Measurements from ENCODE around the gene HECTD3. TPM values are rescaled to one million over a fixed set of nuclear protein-coding genes. Genes with fewer than 3 reads are reported as not detected.
"Not testable (repeated sequence)": the region's sequence is repeated elsewhere in the genome, so short reads cannot be mapped to it uniquely, and the experiment has no call there.

HECTD3 gene
- total RNA-seq, 2 experiments from 2014 or later = 31.5 to 32.6 TPM

DNA sequence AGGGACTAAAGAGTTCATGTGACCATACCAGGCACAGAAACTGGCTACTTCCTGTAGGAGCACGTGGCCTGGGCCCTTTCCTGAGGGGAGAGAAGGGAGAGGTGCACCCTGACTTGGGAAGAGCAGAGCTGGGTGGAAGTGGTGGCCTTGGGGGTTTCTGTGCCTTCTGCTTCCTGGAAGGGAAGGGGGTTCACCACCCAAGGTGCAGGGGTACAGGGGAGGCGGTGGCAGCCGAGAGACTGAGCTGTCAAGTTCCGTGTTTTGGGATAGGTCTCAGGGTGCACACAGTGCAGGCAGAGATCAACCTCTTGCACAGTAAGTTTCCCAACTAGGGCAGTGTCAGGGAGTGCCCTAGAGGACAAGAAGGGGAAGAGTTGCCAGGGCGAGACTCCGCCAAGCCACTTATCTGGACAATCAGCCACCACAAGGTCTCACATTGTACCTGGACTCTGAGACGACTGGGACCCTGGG, 10.1 kb downstream of the HECTD3 start:
- Mint-ChIP-seq H3K9me3 (ENCODE audit: low read depth) (no peaks in the 10 kb centered on the region), H3K4me3 (no peak overlapping the region)

DNA sequence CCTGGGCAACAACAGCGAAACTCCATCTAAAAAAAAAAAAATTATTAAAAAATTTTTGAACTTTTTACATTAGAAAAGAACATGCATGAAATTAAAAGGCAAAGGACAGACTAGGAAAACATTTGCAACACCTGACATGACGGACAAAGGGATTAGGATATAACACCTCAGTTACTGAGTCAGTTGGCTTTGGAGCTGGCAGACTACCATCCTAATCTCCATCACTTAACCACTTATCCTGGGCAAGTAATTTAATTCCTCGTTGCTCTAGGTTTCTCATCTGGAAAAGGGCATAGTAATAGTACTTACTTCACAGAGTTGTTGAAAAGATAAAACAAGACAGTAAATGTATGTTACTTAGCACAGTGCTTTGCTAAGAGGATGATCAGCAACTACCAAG, 11.9 kb downstream of the HECTD3 start:
- ATAC-seq (no peak), DNase-seq (no peak)
- Mint-ChIP-seq H3K9me3 (ENCODE audit: low read depth) (no peaks in the 10 kb centered on the region), H3K27me3 (no peaks in the 10 kb centered on the region), H3K27ac (no peak overlapping the region), H3K4me1 (peaks cover 13% of the 10 kb centered on the region), H3K36me3 (peaks cover 5% of the 10 kb centered on the region), H3K4me3 (no peak overlapping the region)
- CTCF ChIA-PET = interaction anchor here (0.8 to 1.1 kb wide), 2 partner anchors 11 to 73 kb away, joined by 3 read pairs; no protein-coding TSS in a partner anchor

More for the DNA sequence above, 10.1 kb downstream of the HECTD3 start:
- peaks cover 13% of the 10 kb centered on the region for H3K4me1 Mint-ChIP-seq
- ATAC-seq = no peak
- no peaks in the 10 kb centered on the region for H3K27me3 Mint-ChIP-seq
- peak overlapping the region; percentile 54 for H3K27ac Mint-ChIP-seq
- no peak for DNase-seq
- CTCF ChIA-PET = no interaction called here
- peaks cover 8% of the 10 kb centered on the region for H3K36me3 Mint-ChIP-seq

DNA sequence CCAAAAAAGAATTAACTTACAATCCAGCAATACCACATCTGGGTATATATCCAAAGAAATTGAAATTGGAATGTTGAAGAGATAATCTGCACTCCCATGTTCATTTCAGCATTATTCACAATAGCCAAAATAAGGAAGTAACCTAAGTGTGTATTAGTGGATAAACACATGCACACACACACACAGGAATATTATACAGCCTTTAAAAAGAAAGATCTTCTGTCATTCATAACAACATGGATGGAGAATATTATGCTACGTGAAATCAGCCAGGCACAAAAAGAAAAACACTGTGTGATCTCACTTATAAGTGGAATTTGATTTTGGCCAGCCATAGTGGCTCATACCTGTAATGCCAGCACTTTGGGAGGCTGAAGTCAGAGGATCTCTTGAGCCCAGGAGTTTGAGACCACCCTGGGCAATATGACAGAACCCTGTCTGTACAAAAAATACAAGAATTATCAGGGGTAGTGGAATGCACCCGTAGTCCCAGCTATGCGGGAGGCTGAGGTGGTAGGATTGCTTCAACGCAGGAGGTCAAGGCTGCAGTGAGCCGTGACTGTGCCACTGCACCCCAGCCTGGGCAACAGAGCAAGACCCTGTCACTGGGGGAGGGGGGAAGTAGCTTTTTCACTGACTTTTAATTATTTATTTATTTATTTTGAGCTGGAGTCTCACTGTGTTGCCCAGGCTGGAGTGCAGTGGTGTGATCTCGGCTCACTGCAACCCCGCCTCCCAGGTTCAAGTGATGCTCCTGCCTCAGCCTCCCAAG, 15.5 kb downstream of the HECTD3 start:
- Mint-ChIP-seq H3K27me3 (no peaks in the 10 kb centered on the region), H3K27ac (no peak overlapping the region), H3K4me1 (peaks cover 6% of the 10 kb centered on the region), H3K36me3 (no peaks in the 10 kb centered on the region), H3K4me3 (no peak overlapping the region), H3K9me3 (ENCODE audit: low read depth) (no peaks in the 10 kb centered on the region)
- ATAC-seq (no peak), DNase-seq (no peak)
- CTCF ChIA-PET = no interaction called here

DNA sequence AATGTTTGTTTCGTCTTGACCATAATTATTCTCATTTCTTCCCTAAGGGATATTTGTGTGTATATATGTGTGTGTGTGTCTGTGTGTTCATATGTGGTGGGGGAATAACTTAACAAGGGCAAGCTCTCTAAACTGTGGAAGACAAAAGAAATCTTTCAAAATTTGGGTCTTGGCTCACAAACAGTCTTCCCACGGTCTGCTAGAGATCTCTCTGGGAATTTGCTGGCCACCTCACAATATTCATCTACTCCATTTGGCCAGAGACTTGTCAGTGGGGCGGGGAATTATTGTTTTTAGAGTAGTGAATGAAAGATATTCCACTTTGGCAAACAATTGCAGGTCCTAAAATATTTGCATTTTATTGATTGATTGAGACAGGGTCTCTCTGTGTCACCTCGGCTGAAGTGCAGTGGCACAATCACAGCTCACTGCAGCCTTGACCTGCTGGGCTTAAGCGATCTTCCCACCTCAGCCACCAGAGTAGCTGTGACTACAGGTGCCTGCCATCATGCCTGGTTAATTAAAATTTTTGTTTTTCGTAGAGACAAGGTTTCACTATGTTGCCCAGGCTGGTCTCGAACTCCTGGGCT, 16.7 kb downstream of the HECTD3 start:
- Mint-ChIP-seq H3K27ac (no peak overlapping the region), H3K9me3 (ENCODE audit: low read depth) (no peaks in the 10 kb centered on the region), H3K4me1 (no peaks in the 10 kb centered on the region), H3K4me3 (no peak overlapping the region), H3K36me3 (no peaks in the 10 kb centered on the region), H3K27me3 (no peaks in the 10 kb centered on the region)
- no peak for ATAC-seq
- no peak for DNase-seq
- CTCF ChIA-PET = no interaction called here

DNA sequence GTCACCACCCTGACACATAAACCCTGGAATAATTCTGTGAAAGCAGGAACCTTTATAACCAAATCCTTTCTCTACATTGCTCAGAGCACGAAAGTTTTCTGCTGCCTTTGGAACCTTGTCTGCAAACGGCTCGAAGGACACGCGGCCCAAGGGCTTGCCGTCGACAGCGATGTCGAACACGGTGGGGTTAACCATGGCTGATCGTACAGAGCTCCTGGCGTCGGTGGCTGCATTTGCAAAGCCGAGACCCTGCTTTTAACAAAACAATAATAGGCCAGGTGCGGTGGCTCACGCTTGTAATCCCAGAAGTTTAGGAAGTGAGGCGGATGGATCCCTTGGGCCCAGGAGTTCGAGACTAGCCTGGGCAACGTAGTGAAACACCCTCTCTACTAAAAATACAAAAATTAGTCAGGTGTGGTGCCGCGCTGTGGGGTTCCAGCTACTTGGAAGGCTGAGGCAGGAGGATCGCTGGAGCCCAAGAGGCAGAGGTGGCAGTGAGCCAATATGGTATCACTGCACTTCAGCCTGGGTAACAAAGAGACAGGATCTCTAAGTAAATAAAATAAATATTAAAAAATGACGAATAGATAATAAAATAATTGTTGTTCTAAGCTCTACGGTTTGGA, 22.5 kb downstream of the HECTD3 start:
- no peak for ATAC-seq

DNA sequence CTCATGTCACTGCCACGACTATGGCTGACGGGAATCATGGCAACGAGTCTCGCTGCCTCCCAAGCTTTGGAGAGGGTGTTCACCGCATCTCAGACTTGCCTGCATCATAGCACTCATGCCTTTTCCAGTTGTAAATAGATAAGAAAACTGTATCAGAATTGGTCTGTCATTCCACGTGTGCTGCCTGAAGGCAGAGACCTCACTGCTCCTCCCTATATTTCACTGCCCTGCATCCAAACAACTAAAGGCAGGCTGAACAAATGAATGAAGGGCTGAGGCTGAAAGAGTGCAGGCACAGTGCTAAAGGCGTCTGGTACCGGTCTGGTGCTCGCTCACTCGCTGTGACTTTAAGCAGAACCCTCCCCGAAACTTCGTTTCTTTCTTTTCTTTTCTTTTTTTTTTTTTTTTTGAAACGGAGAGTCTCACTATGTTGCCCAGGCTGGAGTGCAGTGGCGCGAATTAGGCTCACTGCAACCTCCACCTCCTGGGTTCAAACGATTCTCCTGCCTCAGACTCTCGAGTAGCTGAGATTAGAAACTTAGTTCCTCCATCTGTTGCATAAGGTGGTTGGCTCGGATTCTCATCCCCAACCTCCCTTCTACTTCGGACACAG, 25.3 kb downstream of the HECTD3 start:
- Mint-ChIP-seq H3K36me3 (peaks cover 3% of the 10 kb centered on the region), H3K27me3 (no peaks in the 10 kb centered on the region), H3K27ac (peak overlapping the region; percentile 85), H3K4me3 (peak overlapping the region; percentile 95), H3K4me1 (peaks cover 20% of the 10 kb centered on the region), H3K9me3 (ENCODE audit: low read depth) (no peaks in the 10 kb centered on the region)
- CTCF ChIA-PET = interaction anchor here (0.6 to 1.9 kb wide), 11 partner anchors 14 to 507 kb away, joined by 3 to 16 read pairs (median 3); partner anchors contain the start of genes HECTD3, PLK3, RNU5D-1 and UROD
- DNase-seq (no peak), ATAC-seq (no peak)

More for the DNA sequence above, 22.5 kb downstream of the HECTD3 start:
- peaks cover 17% of the 10 kb centered on the region for H3K4me1 Mint-ChIP-seq
- H3K4me3 Mint-ChIP-seq = no peak overlapping the region
- H3K27me3 Mint-ChIP-seq = no peaks in the 10 kb centered on the region
- CTCF ChIA-PET = interaction anchor here (0.6 to 1.3 kb wide), 2 partner anchors 20 to 77 kb away, joined by 3 to 4 read pairs; no protein-coding TSS in a partner anchor
- no peak overlapping the region for H3K27ac Mint-ChIP-seq
- DNase-seq = no peak
- H3K36me3 Mint-ChIP-seq = peaks cover 3% of the 10 kb centered on the region
- no peaks in the 10 kb centered on the region for H3K9me3 Mint-ChIP-seq (ENCODE audit: low read depth)

DNA sequence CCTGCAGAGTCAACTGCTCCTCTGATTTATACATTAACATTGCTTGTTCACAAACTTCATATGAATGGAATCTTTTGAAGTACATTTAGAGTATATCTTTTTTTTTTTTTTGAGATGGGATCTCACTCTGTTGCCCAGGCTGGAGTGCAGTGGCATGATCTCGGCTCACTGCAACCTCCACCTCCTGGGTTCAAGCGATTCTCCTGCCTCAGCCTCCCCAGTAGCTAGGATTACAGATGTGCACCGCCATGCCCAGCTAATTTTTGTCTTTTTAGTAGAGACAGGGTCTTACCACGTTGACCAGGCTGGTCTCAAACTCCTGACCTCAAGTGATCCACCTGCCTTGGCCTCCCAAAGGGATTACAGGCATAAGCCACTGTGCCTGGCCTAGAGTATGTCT, 33.8 kb downstream of the HECTD3 start:
- H3K27me3 Mint-ChIP-seq; H3K27ac Mint-ChIP-seq; DNase-seq; H3K4me3 Mint-ChIP-seq; CTCF ChIA-PET; H3K4me1 Mint-ChIP-seq; ATAC-seq; H3K9me3 Mint-ChIP-seq (ENCODE audit: low read depth): not testable (repeated sequence)
- H3K36me3 Mint-ChIP-seq = peaks cover 47% of the 10 kb centered on the region

DNA sequence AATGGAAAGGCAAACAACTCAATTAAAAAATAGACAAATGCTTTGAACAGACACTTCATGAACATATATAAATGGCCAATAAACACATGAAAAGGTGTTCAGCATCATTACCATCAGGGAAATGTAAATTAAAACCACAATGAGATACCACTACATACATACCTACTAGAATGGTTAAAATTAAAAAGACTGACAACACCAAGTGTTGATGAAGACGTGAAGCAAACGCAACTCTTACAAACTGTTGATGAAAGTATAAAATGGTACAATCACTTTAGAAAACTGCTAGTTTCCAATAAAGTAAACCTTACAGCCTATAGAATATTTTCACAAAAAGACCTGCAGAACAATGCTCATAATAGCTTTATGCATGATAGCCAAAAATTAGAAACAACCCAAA, 34.9 kb downstream of the HECTD3 start:
- no peak for ATAC-seq
- Mint-ChIP-seq H3K36me3 (peaks cover 48% of the 10 kb centered on the region), H3K27me3 (no peaks in the 10 kb centered on the region), H3K9me3 (ENCODE audit: low read depth) (no peaks in the 10 kb centered on the region), H3K27ac (no peak overlapping the region), H3K4me3 (no peak overlapping the region), H3K4me1 (peaks cover 5% of the 10 kb centered on the region)
- DNase-seq = no peak
- CTCF ChIA-PET = no interaction called here

DNA sequence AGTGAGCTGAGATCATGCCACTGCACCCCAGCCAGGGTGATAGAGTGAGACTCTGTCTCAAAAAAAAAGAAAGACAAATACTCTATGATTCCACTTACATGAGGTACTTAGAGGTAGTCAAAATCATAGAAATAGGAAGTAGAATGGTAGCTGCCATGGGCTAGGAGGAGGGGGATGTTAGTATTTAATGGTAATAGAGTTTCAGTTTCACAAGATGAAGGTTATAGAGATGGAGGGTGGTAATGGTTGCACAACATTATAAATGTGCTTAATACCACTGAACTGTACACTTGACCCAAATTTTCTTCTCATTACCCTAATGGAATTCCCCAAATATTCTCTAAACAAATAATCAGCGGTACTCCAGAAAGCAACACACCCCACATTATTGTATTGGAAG, 37.5 kb downstream of the HECTD3 start:
- H3K9me3 Mint-ChIP-seq (ENCODE audit: low read depth) = no peaks in the 10 kb centered on the region
- peaks cover 5% of the 10 kb centered on the region for H3K4me1 Mint-ChIP-seq
- H3K4me3 Mint-ChIP-seq = no peak overlapping the region
- no peak overlapping the region for H3K27ac Mint-ChIP-seq
- ATAC-seq (no peak), DNase-seq (no peak)
- peaks cover 45% of the 10 kb centered on the region for H3K36me3 Mint-ChIP-seq
- H3K27me3 Mint-ChIP-seq = no peaks in the 10 kb centered on the region
- CTCF ChIA-PET = interaction anchor here (1.4 kb wide), 1 partner anchor 41 kb away, joined by 3 read pairs; no protein-coding TSS in a partner anchor

DNA sequence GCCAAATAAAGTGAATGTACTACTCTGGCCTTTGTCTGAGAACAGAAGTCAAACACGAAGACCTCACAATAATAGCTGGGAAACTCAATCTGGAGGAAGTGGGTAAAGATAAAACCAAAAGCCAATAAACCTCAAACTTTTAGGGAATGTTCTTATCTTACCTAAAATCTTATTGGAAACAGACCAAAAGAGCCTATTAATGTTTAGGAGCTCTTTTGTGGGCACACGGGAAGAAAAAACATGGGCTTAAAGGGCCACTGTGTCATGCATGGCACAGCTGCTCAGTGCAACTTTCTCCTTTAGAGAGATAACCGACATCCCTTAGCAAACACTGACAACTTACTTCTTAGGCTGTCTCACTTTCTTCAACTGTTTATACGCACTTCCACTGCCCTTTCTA, 40.8 kb downstream of the HECTD3 start:
- CTCF ChIA-PET = interaction anchor here (1.2 kb wide), 2 partner anchors 10 to 13 kb away, joined by 3 read pairs; no protein-coding TSS in a partner anchor
- peaks cover 20% of the 10 kb centered on the region for H3K36me3 Mint-ChIP-seq
- no peaks in the 10 kb centered on the region for H3K9me3 Mint-ChIP-seq (ENCODE audit: low read depth)
- ATAC-seq (no peak), DNase-seq (no peak)
- no peaks in the 10 kb centered on the region for H3K27me3 Mint-ChIP-seq
- H3K4me1 Mint-ChIP-seq = peaks cover 5% of the 10 kb centered on the region
- H3K4me3 Mint-ChIP-seq = no peak overlapping the region
- no peak overlapping the region for H3K27ac Mint-ChIP-seq

DNA sequence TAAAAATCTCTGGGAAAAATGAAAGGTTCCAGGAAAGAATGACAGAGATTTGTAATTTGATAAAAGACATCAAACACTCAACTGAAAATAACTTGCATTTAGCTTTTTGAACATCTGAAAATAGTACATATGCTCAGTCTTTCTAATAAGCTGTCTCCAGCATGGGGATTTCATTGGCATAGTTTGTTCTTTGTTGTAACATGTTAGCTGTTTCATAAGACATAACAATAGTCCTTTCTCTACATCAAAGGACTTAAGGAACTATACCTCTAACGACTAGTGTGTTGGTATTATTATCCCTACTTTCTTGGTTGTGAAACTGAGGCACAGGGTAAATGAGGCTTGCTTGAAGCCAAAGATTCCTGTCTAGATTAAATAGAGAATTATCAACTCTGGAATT, 46.7 kb downstream of the HECTD3 start:
- Mint-ChIP-seq H3K4me1 (no peaks in the 10 kb centered on the region), H3K36me3 (peaks cover 8% of the 10 kb centered on the region), H3K9me3 (ENCODE audit: low read depth) (no peaks in the 10 kb centered on the region), H3K27me3 (no peaks in the 10 kb centered on the region), H3K4me3 (no peak overlapping the region), H3K27ac (no peak overlapping the region)
- CTCF ChIA-PET = interaction anchor here (1.6 kb wide), 1 partner anchor 128 kb away, joined by 5 read pairs; no protein-coding TSS in a partner anchor
- ATAC-seq (no peak), DNase-seq (no peak)

DNA sequence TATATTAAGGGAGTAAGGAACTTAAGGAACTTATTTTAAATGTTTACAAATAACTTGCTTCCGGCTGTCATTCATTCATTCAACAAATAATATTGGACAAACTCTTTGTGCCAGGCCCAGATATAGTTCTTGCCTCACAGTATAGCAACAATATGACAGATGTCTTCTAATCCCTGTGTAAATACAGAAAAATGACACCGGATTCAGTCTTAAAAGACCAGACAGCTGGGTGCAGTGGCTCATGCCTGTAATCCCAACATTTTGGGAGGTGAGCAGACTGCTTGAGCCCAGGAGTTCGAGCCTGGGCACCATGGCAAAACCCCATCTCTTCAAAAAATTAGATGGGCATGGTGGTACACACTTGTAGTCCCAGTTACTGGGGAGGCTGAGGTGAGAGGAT, 48.4 kb downstream of the HECTD3 start:
- no peaks in the 10 kb centered on the region for H3K4me1 Mint-ChIP-seq
- no peak overlapping the region for H3K27ac Mint-ChIP-seq
- CTCF ChIA-PET = no interaction called here
- H3K4me3 Mint-ChIP-seq = no peak overlapping the region
- no peak for ATAC-seq
- no peak for DNase-seq
- H3K36me3 Mint-ChIP-seq = peaks cover 8% of the 10 kb centered on the region
- no peaks in the 10 kb centered on the region for H3K9me3 Mint-ChIP-seq (ENCODE audit: low read depth)
- no peaks in the 10 kb centered on the region for H3K27me3 Mint-ChIP-seq

DNA sequence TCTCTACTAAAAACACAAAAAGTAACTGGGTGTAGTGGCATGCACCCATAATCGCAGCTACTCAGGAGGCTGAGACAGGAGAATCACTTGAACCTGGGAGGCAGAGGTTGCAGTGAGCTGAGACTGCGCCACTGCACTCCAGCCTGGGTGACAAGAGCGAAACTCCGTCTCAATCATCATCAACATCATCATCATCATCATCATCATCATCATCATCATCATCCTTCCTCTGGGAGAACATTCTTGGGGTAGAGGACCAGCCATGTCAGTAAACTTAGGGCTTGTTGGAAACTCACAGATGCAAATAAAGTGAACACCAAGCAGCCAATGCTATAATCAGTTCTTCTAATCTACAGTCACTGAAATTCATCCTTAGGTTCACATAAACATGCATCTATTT, 49.1 kb downstream of the HECTD3 start:
- not testable (repeated sequence) for H3K36me3 Mint-ChIP-seq; H3K27ac Mint-ChIP-seq; H3K9me3 Mint-ChIP-seq (ENCODE audit: low read depth); ATAC-seq; H3K27me3 Mint-ChIP-seq; H3K4me1 Mint-ChIP-seq; DNase-seq; H3K4me3 Mint-ChIP-seq
- CTCF ChIA-PET = interaction anchor here (1.5 kb wide), 1 partner anchor 126 kb away, joined by 4 read pairs; no protein-coding TSS in a partner anchor
